GM19023 (cell line): ENCODE results near the gene RUSF1.
"Not testable (repeated sequence)": the region's sequence is repeated elsewhere in the genome, so short reads cannot be mapped to it uniquely, and the experiment has no call there.

Source experiments
- ATAC-seq: cut with Tn5 transposase; IDR thresholded peaks from one replicate; pipeline ENCODE4 v1.9.1; 2021; ENCODE audit warnings: mild to moderate bottlenecking, moderate library complexity; ENCODE audit not compliant: unreplicated experiment

Gene RUSF1

GRCh38 chr16:31458073-31458843 lies 49.9 kb downstream of the RUSF1 start:
- peak; percentile 3 for ATAC-seq

- ATAC-seq, result no peak
These were observed 51.2 kb downstream of the RUSF1 start for GRCh38 chr16:31456988-31457360.

- ATAC-seq, result no peak
These were observed 52.4 kb downstream of the RUSF1 start for GRCh38 chr16:31455601-31456314.

- ATAC-seq, result no peak
These were observed 54.7 kb downstream of the RUSF1 start for GRCh38 chr16:31453255-31454204.

- no peak for ATAC-seq
These were observed 55.5 kb downstream of the RUSF1 start for GRCh38 chr16:31452631-31453106.

GRCh38 chr16:31451681-31452351 lies 56.4 kb downstream of the RUSF1 start:
- ATAC-seq, result no peak

- ATAC-seq, result no peak
These were observed 57.0 kb downstream of the RUSF1 start for GRCh38 chr16:31451201-31451600.

- not testable (repeated sequence) for ATAC-seq
These were observed 62.3 kb downstream of the RUSF1 start for GRCh38 chr16:31445931-31446330.

GRCh38 chr16:31441956-31442355 lies 66.2 kb downstream of the RUSF1 start:
- ATAC-seq, result no peak

- no peak for ATAC-seq
These were observed 67.5 kb downstream of the RUSF1 start for GRCh38 chr16:31440516-31441184.

- no peak for ATAC-seq
These were observed 68.7 kb downstream of the RUSF1 start for GRCh38 chr16:31439519-31439918.
